Endothelial cell of umbilical vein (primary cell): Measurements from ENCODE around the gene PAX5. TPM values are rescaled to one million over a fixed set of nuclear protein-coding genes. Genes with fewer than 3 reads are reported as not detected.

Source experiments
- BruUV-seq: library from RNA; stranded (reverse); fragments of 400-500 nt; replicated peaks from 2 replicates; lab custom pipeline; 2021; lab: Mats Ljungman, UMichigan
- CTCF ChIA-PET: fragments of 300-600, 350-600 bp; sonication (Branson Sonifier 250); formaldehyde crosslinking; loops from one replicate; lab custom pipeline; 2021; ENCODE audit warnings: antibody characterized with exemption, inconsistent platforms; lab: Charles Lee
- POLR2A ChIA-PET: fragments of 300-600, 350-600 bp; sonication (Branson Sonifier 250); formaldehyde crosslinking; loops from one replicate; lab custom pipeline; 2021; ENCODE audit warnings: antibody characterized with exemption, inconsistent platforms; lab: Charles Lee
- DNase-seq: peaks from one replicate; pipeline ENCODE4 v3.0.0-alpha.2; 2011; ENCODE audit warnings: low read depth, low spot score
- FAIRE-seq: peaks from 2 replicates; lab custom pipeline; 2011; peaks lifted over from hg19 to GRCh38; lab: Jason Lieb, UNC
- H2AFZ ChIP-seq: 2 replicates; pipeline ENCODE4 v1.6.0; 2012; ENCODE audit warnings: low read depth, low read length, control low read depth, inconsistent platforms
- H3K27ac ChIP-seq: 2 replicates; pipeline ENCODE4 v1.5.1; 2011; ENCODE audit warnings: low read depth, mild to moderate bottlenecking, control low read depth, low read length, moderate library complexity; ENCODE audit not compliant: insufficient read depth
- H3K27me3 ChIP-seq, 2 experiments: 2 replicates each; pipeline versions ENCODE4 v1.6.0 to v1.6.1; 2011; ENCODE audit warnings: low read length in 2 of 2, mixed read lengths in 1 of 2; ENCODE audit not compliant: control insufficient read depth in 2 of 2, insufficient read depth in 2 of 2
- H3K36me3 ChIP-seq, 2 experiments: 2 replicates in 1 of 2; 3 replicates in 1 of 2; pipeline ENCODE4 v1.5.1; 2011; ENCODE audit warnings: low read length in 2 of 2, mild to moderate bottlenecking in 1 of 2, moderate library complexity in 1 of 2; ENCODE audit not compliant: control insufficient read depth in 2 of 2, insufficient read depth in 2 of 2; ENCODE audit errors: extremely low read depth in 1 of 2
- H3K4me1 ChIP-seq: 3 replicates; pipeline ENCODE4 v1.5.1; 2011; ENCODE audit warnings: mild to moderate bottlenecking, low read length; ENCODE audit not compliant: control insufficient read depth, insufficient read depth; ENCODE audit errors: extremely low read depth
- H3K4me2 ChIP-seq: 2 replicates; pipeline ENCODE4 v1.6.1; 2011; ENCODE audit warnings: low read length, control low read depth, mixed read lengths; ENCODE audit not compliant: insufficient read depth
- H3K4me3 ChIP-seq, 3 experiments: fragments of 200-600 bp in 1 of 3; sonication (generic), shearing (Covaris generic) in 1 of 3; replicated peaks in 1 of 3; 2 replicates each; pipeline ENCODE4 v1.5.1; 2011 to 2016; ENCODE audit warnings: control low read depth in 3 of 3, low read length in 3 of 3, mild to moderate bottlenecking in 2 of 3, inconsistent platforms in 1 of 3, low read depth in 1 of 3, moderate library complexity in 1 of 3; ENCODE audit not compliant: insufficient read depth in 1 of 3
- H3K79me2 ChIP-seq: 2 replicates; pipeline ENCODE4 v1.6.0; 2012; ENCODE audit warnings: low read length, inconsistent platforms; ENCODE audit not compliant: control insufficient read depth, insufficient read depth
- H3K9ac ChIP-seq: replicated peaks from 2 replicates; pipeline ENCODE3; 2011; ENCODE audit warnings: low read length, control low read depth; ENCODE audit not compliant: insufficient read depth; ENCODE audit errors: extremely low read depth
- H3K9me1 ChIP-seq: replicated peaks from 3 replicates; pipeline ENCODE4 v1.6.0; 2011; ENCODE audit warnings: mild to moderate bottlenecking, low read length; ENCODE audit not compliant: control insufficient read depth, insufficient read depth; ENCODE audit errors: extremely low read depth
- H3K9me3 ChIP-seq: replicated peaks from 2 replicates; pipeline ENCODE4 v1.5.1; 2012; ENCODE audit warnings: low read length, inconsistent platforms; ENCODE audit not compliant: control insufficient read depth, insufficient read depth
- H4K20me1 ChIP-seq: replicated peaks from 2 replicates; pipeline ENCODE3; 2011; ENCODE audit warnings: mild to moderate bottlenecking, low read length; ENCODE audit not compliant: control insufficient read depth, insufficient read depth; ENCODE audit errors: extremely low read depth
- FOS ChIP-seq: IDR thresholded peaks from 2 replicates; pipeline ENCODE4 v1.6.1; 2011; ENCODE audit warnings: mild to moderate bottlenecking, low read length, moderate library complexity, borderline replicate concordance; ENCODE audit not compliant: insufficient read depth
- MYC ChIP-seq: IDR thresholded peaks from one replicate; pipeline ENCODE4 v1.6.1; 2011; ENCODE audit warnings: mild to moderate bottlenecking, low read depth, low read length
- dilution Hi-C: fragments of 300-500 bp; cut with MboI; formaldehyde crosslinking; loops from one replicate; pipeline ENCODE4 v1.15.0; 2019; ENCODE audit warnings: low sequenced_read_pairs; ENCODE audit not compliant: extremely low pct_ligation_motif_present
- intact Hi-C: fragments of 100-400 bp; cut with micrococcal nuclease; formaldehyde crosslinking; loops from one replicate; pipeline ENCODE4 v1.10.0; 2022
- polyA plus RNA-seq, 4 experiments: library from polyadenylated mRNA; depleted of rRNA in 3 of 4; stranded (reverse) in 3 of 4; unstranded in 1 of 4; fragments of >200 nt; gene quantifications; 2 replicates each; pipeline versions ENCODE4 v1.2.1 to v1.2.3, GENCODE V29; 2011 to 2012; ENCODE audit warnings: missing spikeins in 1 of 4
- total RNA-seq: library from RNA; stranded (reverse); gene quantifications from 2 replicates; pipeline ENCODE4 v1.2.3, GENCODE V29; 2021
- TF ChIP-seq, protein P1 (sequence below), 2 donors: IDR thresholded peaks; 1 replicate in 1 of 2; 2 replicates in 1 of 2; pipeline ENCODE4 v1.5.1; 2011; ENCODE audit warnings: low read length in 2 of 2, mild to moderate bottlenecking in 2 of 2, moderate library complexity in 2 of 2, control low read depth in 1 of 2, inconsistent platforms in 1 of 2, low read depth in 1 of 2; ENCODE audit not compliant: insufficient read depth in 1 of 2; ENCODE audit errors: extremely low read depth in 1 of 2
- TF ChIP-seq, protein P2 (sequence below): IDR thresholded peaks from 2 replicates; pipeline ENCODE4 v1.6.1; 2011; ENCODE audit not compliant: insufficient read depth, insufficient read length

PAX5 gene
- total and polyA plus RNA-seq, 2 donors (not counting 3 experiments of a cell fraction or from before 2014, with no cell fraction given): not detected

DNA sequence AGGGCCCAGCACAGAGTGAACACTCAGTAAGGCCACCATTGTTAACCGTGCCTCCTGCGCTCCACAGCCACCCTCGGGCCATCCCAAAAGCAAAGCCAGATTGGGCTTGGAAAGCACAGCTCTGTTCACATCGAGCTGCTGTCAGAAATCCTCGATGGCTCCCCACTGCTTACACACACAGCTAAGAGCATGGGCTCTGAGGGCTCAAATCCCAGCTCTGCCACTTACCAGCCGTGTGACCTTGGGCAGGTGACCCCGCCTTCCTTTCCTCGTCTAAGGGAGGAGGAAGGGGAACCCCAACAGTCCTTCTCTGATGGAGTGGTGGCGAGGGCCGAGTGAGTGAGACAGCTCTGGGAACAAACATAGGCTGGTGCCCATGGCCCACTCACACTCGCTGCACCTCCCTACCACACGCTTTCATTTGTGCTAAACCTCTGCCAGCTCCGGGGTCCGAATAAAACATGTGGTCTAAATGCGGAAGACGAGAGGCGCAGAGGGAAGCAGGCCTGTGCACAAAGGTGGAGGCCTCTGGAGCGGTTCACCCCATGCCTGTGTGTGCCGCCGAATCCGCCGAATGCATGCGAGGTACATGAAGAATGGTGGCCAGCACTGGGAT is 139.3 kb downstream of the PAX5 start:
- H3K4me3 ChIP-seq: no peak overlapping the region
- H3K27ac ChIP-seq: no peak overlapping the region
- no peaks in the 10 kb centered on the region for H4K20me1 ChIP-seq
- peaks cover 15 to 16% of the 10 kb centered on the region in 2 experiments for H3K27me3 ChIP-seq
- ChIA-PET POLR2A (no interaction called here), CTCF (no interaction called here)
- intact Hi-C loops: no loop called here
- dilution Hi-C loops: no loop called here
- FAIRE-seq (no peak), DNase-seq (no peak)
- no peak overlapping the region for H2AFZ ChIP-seq
- no peak overlapping the region for H3K4me2 ChIP-seq
- no peak overlapping the region for H3K9ac ChIP-seq
- no peaks in the 10 kb centered on the region for H3K9me3 ChIP-seq
- H3K4me1 ChIP-seq: no peaks in the 10 kb centered on the region
- TF ChIP-seq MYC: no peak
- TF ChIP-seq, protein P1, sequence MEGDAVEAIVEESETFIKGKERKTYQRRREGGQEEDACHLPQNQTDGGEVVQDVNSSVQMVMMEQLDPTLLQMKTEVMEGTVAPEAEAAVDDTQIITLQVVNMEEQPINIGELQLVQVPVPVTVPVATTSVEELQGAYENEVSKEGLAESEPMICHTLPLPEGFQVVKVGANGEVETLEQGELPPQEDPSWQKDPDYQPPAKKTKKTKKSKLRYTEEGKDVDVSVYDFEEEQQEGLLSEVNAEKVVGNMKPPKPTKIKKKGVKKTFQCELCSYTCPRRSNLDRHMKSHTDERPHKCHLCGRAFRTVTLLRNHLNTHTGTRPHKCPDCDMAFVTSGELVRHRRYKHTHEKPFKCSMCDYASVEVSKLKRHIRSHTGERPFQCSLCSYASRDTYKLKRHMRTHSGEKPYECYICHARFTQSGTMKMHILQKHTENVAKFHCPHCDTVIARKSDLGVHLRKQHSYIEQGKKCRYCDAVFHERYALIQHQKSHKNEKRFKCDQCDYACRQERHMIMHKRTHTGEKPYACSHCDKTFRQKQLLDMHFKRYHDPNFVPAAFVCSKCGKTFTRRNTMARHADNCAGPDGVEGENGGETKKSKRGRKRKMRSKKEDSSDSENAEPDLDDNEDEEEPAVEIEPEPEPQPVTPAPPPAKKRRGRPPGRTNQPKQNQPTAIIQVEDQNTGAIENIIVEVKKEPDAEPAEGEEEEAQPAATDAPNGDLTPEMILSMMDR (IDR thresholded peaks at IDR 0.05; ENCODE audit: extremely low read depth in 1 of 2, insufficient read depth in 1 of 2, low read depth in 1 of 2, low read length in 2 of 2): no peak
- H3K79me2 ChIP-seq: no peaks in the 10 kb centered on the region
- H3K9me1 ChIP-seq: no peaks in the 10 kb centered on the region
- no TSS peak for BruUV-seq
- no peaks in the 10 kb centered on the region for H3K36me3 ChIP-seq

DNA sequence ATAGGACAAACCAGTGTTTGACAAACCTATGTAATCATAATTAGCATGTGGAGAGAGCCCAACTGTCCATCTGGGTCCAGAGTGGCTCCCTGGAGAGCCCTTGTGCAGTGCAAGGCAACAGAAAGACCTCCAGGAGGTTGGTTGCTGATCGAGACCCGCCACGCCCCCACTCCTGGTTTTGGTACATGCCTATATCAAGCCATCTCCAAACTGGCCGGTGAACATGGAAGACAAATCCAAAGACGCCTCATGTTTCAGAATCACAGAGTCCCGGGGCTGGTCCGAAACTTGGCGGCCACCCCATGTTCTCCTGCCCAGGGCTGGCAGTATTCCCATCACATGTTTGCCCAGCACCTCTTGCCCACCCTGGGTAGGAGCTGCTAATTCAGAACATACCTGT is 140.2 kb downstream of the PAX5 start:
- no TSS peak for BruUV-seq
- Histone ChIP-seq H3K4me1 (no peaks in the 10 kb centered on the region), H3K4me3 (no peak overlapping the region), H3K36me3 (no peaks in the 10 kb centered on the region), H3K27ac (no peak overlapping the region), H3K9ac (no peak overlapping the region), H3K4me2 (no peak overlapping the region), H3K9me3 (no peaks in the 10 kb centered on the region), H3K9me1 (no peaks in the 10 kb centered on the region), H3K27me3 (peaks cover 15 to 16% of the 10 kb centered on the region in 2 experiments), H3K79me2 (no peaks in the 10 kb centered on the region), H2AFZ (no peak overlapping the region), H4K20me1 (no peaks in the 10 kb centered on the region)
- TF ChIP-seq, protein P2, sequence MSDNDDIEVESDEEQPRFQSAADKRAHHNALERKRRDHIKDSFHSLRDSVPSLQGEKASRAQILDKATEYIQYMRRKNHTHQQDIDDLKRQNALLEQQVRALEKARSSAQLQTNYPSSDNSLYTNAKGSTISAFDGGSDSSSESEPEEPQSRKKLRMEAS: no peak
- no peak for TF ChIP-seq FOS
- intact Hi-C loops (no loop called here), dilution Hi-C loops (no loop called here)
- CTCF ChIA-PET: no interaction called here
- no peak for DNase-seq
- no peak for FAIRE-seq
- POLR2A ChIA-PET: no interaction called here
